Hematopoietic multipotent progenitor cell treated with erythropoietin and hydrocortisone succinate and interleukin-3 and kit ligand, for 15 days (in vitro differentiated cells): Measurements from ENCODE around the gene TWIST1.

ENCODE experiments used
- DNase-seq: peaks from one replicate; pipeline ENCODE4 v3.0.0-alpha.2; 2015; ENCODE audit warnings: low spot score

TWIST1 gene

DNA sequence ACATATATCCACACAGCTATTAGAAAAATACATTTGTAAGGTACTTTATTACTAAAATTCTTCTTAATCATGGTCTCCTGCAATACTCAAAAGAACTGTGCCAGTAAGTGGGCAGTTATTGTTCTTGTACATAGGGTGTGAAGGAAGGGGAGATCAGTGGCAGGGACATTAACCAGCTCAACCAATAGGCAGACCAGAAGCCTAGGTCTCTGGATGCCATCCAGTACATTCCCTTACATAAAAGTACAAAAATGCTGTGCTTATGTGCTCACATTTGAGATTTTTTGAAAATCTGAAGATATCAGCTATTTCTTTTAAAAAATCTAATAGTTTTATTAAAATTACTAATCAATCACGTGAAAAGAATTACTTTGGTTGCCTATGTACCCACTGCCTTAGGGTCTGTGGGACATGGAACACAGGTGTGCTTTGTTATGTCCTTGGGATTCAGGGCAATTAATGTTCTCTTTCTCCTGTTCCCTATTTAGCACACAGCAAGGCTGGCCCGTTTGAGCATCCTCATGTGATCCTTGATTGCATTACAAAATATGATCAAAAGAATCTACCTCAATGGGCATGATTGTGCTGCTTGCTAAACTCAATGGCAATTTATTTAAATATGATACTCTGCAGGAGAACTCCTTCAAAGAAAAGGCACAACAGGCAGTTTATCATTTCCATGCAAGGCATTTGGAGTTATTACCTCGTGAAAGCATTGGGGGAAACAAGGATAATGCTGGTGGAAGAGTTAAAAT is 22.7 kb downstream of the TWIST1 start:
- DNase-seq = no peak

DNA sequence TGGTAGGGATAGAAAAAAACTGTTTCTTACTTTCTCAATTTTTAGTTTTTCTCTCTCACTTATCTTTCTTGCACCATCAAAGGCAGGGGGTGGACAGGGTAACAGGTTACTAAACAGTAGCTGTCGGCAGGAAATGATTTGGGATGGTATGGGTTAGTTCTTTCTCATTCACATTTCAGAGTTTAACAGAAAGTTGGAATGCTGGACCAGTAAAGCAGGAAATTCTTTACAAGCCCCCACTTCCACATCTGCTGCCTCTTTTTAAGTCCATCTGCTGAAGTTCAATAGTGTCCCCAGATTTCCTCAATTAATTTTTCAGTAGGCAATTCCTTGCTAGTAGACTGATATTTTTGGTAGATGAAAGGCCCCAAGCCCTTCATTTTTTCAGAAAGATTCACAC is 23.3 kb downstream of the TWIST1 start:
- DNase-seq = no peak

- no peak for DNase-seq
Observed at GRCh38 chr7:19091550-19092200, 25.8 kb downstream of the TWIST1 start.

GRCh38 chr7:19090526-19090925 is 26.9 kb downstream of the TWIST1 start:
- no peak for DNase-seq

- no peak for DNase-seq
Observed at GRCh38 chr7:19089797-19090196, 27.6 kb downstream of the TWIST1 start.

- DNase-seq = no peak
Observed at GRCh38 chr7:19089378-19089777, 28.1 kb downstream of the TWIST1 start.

DNA sequence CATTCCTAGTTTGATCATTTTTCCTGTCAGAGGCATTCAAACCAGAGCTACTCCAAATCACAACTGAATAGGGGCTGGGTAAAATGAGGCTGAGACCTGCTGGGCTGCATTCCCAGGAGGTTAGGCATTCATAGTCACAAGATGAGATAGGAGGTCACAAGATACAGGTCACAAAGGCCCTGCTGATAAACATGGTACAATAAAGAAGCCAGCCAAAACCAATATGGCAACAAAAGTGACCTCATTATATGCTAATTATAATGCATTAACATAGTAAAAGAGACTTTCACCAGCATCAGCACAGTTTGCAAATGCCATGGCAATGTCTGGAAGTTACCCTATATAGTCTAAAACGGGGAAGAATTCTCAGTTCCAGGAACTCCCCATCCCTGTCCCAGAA is 37.3 kb downstream of the TWIST1 start:
- DNase-seq = no peak

- no peak for DNase-seq
Observed at GRCh38 chr7:19079066-19079465, 38.4 kb downstream of the TWIST1 start.

DNA sequence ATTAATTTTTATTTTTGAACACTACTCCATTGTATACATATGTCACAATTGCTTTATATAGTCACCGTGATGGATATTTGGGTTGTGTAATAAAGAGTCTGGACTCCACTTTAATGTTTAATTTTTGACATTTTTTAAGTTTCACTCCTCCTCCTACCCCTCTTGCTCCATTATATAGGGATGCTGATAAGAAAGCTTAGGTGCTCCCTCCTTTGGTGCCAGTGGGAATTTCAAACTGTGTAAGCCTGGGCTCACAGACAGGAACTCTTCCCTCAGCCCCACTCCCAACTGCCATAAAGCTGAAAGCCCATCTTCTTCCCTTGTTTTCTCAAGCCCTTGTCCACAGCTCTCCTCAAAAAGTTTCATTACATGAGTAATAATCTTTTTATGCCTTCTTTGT is 47.6 kb downstream of the TWIST1 start:
- DNase-seq = no peak

- no peak for DNase-seq
Observed at GRCh38 chr7:19066170-19066569, 51.3 kb downstream of the TWIST1 start.
